Panc1 (cell line): ENCODE measurements around the gene FIBP. TPM values are rescaled to one million over a fixed set of nuclear protein-coding genes. Genes with fewer than 3 reads are reported as not detected.

Experiments
- ATAC-seq: fragments of 200-7000 bp; cut with Tn5 transposase; 2 replicates; pipeline ENCODE4 v1.9.1; 2020; ENCODE audit warnings: mild to moderate bottlenecking, moderate library complexity
- BruUV-seq: library from RNA; stranded (reverse); fragments of 400-500 nt; replicated peaks from 2 replicates; lab custom pipeline; 2021; lab: Mats Ljungman, UMichigan
- CTCF ChIA-PET: fragments of 300-600 bp; sonication (Branson Sonifier 250); formaldehyde crosslinking; loops from one replicate; lab custom pipeline; 2022; ENCODE audit warnings: antibody characterized with exemption; lab: Charles Lee
- POLR2A ChIA-PET: fragments of 300-600 bp; sonication (Branson Sonifier 250); formaldehyde crosslinking; loops from one replicate; lab custom pipeline; 2022; ENCODE audit warnings: antibody characterized with exemption; lab: Charles Lee
- DNase-seq: peaks from one replicate; pipeline ENCODE4 v3.0.0-alpha.2; 2010; ENCODE audit warnings: low read depth, low spot score
- H3K27ac ChIP-seq: 2 replicates; pipeline ENCODE4 v1.5.1; 2011; ENCODE audit warnings: mild to moderate bottlenecking, low read length, inconsistent platforms
- H3K27me3 ChIP-seq: fragments of 200-500 bp; sonication (Bioruptor generic); 2 replicates; pipeline ENCODE4 v1.6.0; 2014; ENCODE audit warnings: low read length, inconsistent platforms; ENCODE audit not compliant: control insufficient read depth, insufficient read depth
- H3K36me3 ChIP-seq: fragments of 200-500 bp; sonication (Bioruptor generic); 2 replicates; pipeline ENCODE4 v1.5.1; 2014; ENCODE audit warnings: inconsistent platforms, mild to moderate bottlenecking, low read length, moderate library complexity; ENCODE audit not compliant: control insufficient read depth, insufficient read depth
- H3K4me1 ChIP-seq: 2 replicates; pipeline ENCODE4 v1.5.1; 2011; ENCODE audit warnings: inconsistent platforms, mild to moderate bottlenecking, low read length, moderate library complexity; ENCODE audit not compliant: control insufficient read depth, insufficient read depth
- H3K4me3 ChIP-seq, 2 experiments: 2 replicates each; pipeline ENCODE4 v1.5.1; 2011 to 2012; ENCODE audit warnings: low read depth in 2 of 2, low read length in 2 of 2, mild to moderate bottlenecking in 2 of 2, inconsistent platforms in 1 of 2, moderate library complexity in 1 of 2
- H3K9me3 ChIP-seq: fragments of 200-500 bp; sonication (Bioruptor generic); 2 replicates; pipeline ENCODE4 v1.5.1; 2014; ENCODE audit warnings: low read depth, mild to moderate bottlenecking, inconsistent platforms, low read length, moderate library complexity; ENCODE audit not compliant: control insufficient read depth, insufficient read depth
- CTCF ChIP-seq: fragments of 450-650 bp; IDR thresholded peaks from 2 replicates; pipeline ENCODE4 v1.5.1; 2017; ENCODE audit warnings: mild to moderate bottlenecking
- POLR2AphosphoS5 ChIP-seq: IDR thresholded peaks from 2 replicates; pipeline ENCODE4 v1.6.1; 2012; ENCODE audit warnings: mild to moderate bottlenecking, low read depth, low read length, moderate library complexity
- REST ChIP-seq, 2 experiments: IDR thresholded peaks; 2 replicates each; pipeline ENCODE4 v1.6.1; 2011 to 2012; ENCODE audit warnings: low read depth in 2 of 2, control low read depth in 1 of 2, low read length in 1 of 2, mild to moderate bottlenecking in 1 of 2, moderate library complexity in 1 of 2; ENCODE audit not compliant: insufficient read depth in 1 of 2
- SIN3A ChIP-seq: IDR thresholded peaks from 2 replicates; pipeline ENCODE4 v1.6.1; 2012; ENCODE audit warnings: low read depth, mild to moderate bottlenecking, low read length, moderate library complexity, borderline replicate concordance; ENCODE audit not compliant: insufficient read depth
- TCF7L2 ChIP-seq: IDR thresholded peaks from 2 replicates; pipeline ENCODE4 v1.6.1; 2011; ENCODE audit warnings: mild to moderate bottlenecking, low read depth, low read length, inconsistent platforms
- in situ Hi-C: cut with HindIII; loops from 2 replicates; pipeline ENCODE4 v1.10.0; 2016; ENCODE audit warnings: low sequenced_read_pairs, low pct_unique_long_range_greater_than_20kb
- intact Hi-C: fragments of 100-400 bp; cut with micrococcal nuclease; formaldehyde crosslinking; loops from one replicate; pipeline ENCODE4 v1.10.0; 2022; ENCODE audit not compliant: unreplicated experiment
- total RNA-seq: library from RNA; stranded (reverse); gene quantifications from one replicate; pipeline ENCODE4 v1.2.1, GENCODE V29; 2021; ENCODE audit not compliant: unreplicated experiment

FIBP gene
- total RNA-seq, 1 experiment from 2014 or later: 105 TPM

- ATAC-seq (peak; percentile 62), DNase-seq (peak; percentile 92)
- BruUV-seq: no TSS peak
- in situ Hi-C loops: no loop called here
- intact Hi-C loops: no loop called here
- H3K27me3 ChIP-seq: no peaks in the 10 kb centered on the region
- TF ChIP-seq POLR2AphosphoS5 (peak; percentile 84), TCF7L2 (no peak), CTCF (no peak), REST (IDR thresholded peaks at IDR 0.05; ENCODE audit: insufficient read depth in 1 of 2, low read depth in 2 of 2, low read length in 1 of 2) (peak in 1 of 2 experiments; percentile 70; a peak in 1 of 4 replicates), SIN3A (peak; percentile 75; the same call in 1 of the 2 replicates)
- H3K4me3 ChIP-seq: peak overlapping the region; percentile 0 to 97; a peak in 2 of 4 replicates
- ChIA-PET CTCF (interaction anchor here (0.6 to 1.5 kb wide), 4 partner anchors 15 to 85 kb away, joined by 3 to 5 read pairs (median 4); partner anchors contain the start of genes CCDC85B, FIBP and FOSL1), POLR2A (interaction anchor here (0.6 to 3.8 kb wide), 8 partner anchors 9 to 1724 kb away, joined by 3 to 35 read pairs (median 8); partner anchors contain the start of genes FIBP and FOSL1)
- H3K4me1 ChIP-seq: peaks cover 77% of the 10 kb centered on the region
- no peaks in the 10 kb centered on the region for H3K9me3 ChIP-seq
- peak overlapping the region; percentile 99 for H3K27ac ChIP-seq
- peaks cover 3% of the 10 kb centered on the region; the same call in 1 of the 2 replicates for H3K36me3 ChIP-seq
Measured at GRCh38 chr11:65915821-65916251, 27.6 kb upstream of the FIBP start.

- CTCF ChIA-PET: interaction anchor here (0.6 to 1.5 kb wide), 6 partner anchors 15 to 86 kb away, joined by 3 to 10 read pairs (median 4); partner anchors contain the start of genes CCDC85B, FIBP and FOSL1
- in situ Hi-C loops (no loop called here), intact Hi-C loops (no loop called here)
- Histone ChIP-seq H3K4me3 (peak overlapping the region in 1 of 2 experiments; percentile 97; a peak in 1 of 4 replicates), H3K4me1 (peaks cover 78% of the 10 kb centered on the region), H3K27ac (peak overlapping the region; percentile 99), H3K9me3 (no peaks in the 10 kb centered on the region), H3K27me3 (no peaks in the 10 kb centered on the region), H3K36me3 (peaks cover 3% of the 10 kb centered on the region; the same call in 1 of the 2 replicates)
- TF ChIP-seq TCF7L2: peak; percentile 16; the same call in 1 of the 2 replicates
- no peak; the same call in 1 of the 2 replicates for TF ChIP-seq POLR2AphosphoS5
- TF ChIP-seq SIN3A: no peak
- no peak for TF ChIP-seq REST (IDR thresholded peaks at IDR 0.05; ENCODE audit: insufficient read depth in 1 of 2, low read depth in 2 of 2, low read length in 1 of 2)
- DNase-seq (no peak), ATAC-seq (peak; percentile 0)
- no TSS peak for BruUV-seq
- POLR2A ChIA-PET: interaction anchor here (0.8 to 3.8 kb wide), 8 partner anchors 9 to 27 kb away, joined by 3 to 35 read pairs (median 6); partner anchors contain the start of genes FIBP and FOSL1
Measured at GRCh38 chr11:65915101-65915820, 27.0 kb upstream of the FIBP start.
